ENCODE results near the gene LRMDA. TPM values are rescaled to one million over a fixed set of nuclear protein-coding genes. Genes with fewer than 3 reads are reported as not detected.

LRMDA gene
- total and polyA plus RNA-seq, 2 of the 13 experiments (the other 11 are each of a cell fraction or from before 2014, with no cell fraction given): 13.4 to 22.0 TPM

DNA sequence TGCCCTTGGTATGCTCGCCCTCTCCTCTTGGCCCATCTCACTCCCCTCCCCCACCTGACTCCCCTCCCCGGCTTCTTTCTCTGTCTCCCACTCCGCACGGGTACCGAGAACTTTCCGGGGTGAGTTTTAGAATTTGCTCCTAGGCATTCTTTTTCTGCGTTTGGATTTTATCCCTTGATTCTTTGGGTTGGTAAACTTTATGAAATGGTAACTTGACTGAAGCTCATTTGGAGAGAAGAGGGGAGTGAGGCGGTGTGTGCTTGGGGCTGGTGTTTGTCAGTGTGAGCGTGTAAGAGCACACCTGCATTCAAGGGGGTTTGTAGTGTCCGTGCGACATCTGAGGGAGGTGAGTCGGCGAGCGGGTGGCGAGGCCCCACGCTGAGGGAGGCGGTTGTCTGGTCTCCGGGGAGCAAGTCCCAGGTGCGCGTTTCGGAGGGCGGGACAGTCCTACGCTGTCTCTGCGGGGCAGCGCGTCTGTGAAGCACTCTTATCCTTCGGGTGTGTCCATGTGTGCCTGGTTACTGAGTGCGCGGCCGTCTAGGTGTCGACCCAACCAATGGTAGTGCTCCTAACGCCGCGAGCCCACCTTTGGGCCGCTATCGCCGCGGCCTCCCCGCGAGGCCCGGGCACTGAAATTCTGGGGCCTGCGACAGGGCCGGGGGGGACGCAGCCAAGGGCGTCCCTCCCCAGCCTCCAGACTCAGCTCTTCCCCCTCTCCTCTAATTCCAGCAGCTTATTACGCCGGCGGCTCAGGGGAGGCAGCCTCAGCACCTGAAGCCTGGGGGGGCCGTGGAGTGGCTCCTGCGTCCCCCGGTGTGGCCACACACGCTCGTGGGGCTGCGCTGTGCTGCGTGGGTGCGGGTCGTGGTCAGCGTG is 27.2 kb upstream of the LRMDA start (continued):
- TF ChIP-seq AGO1 (IDR thresholded peaks at IDR 0.05; ENCODE audit: low read depth, low read length, poor library complexity, severe bottlenecking) (peak; percentile 31), KAT2B (IDR thresholded peaks at IDR 0.05; ENCODE audit: borderline replicate concordance, low read depth, low read length) (no peak), ZNF674 (CRISPR knock-in tag; IDR thresholded peaks at IDR 0.05; ENCODE audit: low read depth) (no peak), KDM6A (CRISPR knock-in tag; IDR thresholded peaks at IDR 0.05; ENCODE audit: low read depth) (no peak), ZNF205 (CRISPR knock-in tag; IDR thresholded peaks at IDR 0.05) (no peak), FOXA3 (CRISPR knock-in tag; IDR thresholded peaks at IDR 0.05) (peak; percentile 23; the same call in 1 of the 2 replicates), FLYWCH1 (CRISPR knock-in tag; IDR thresholded peaks at IDR 0.05) (no peak), TBP (CRISPR knock-in tag; IDR thresholded peaks at IDR 0.05) (no peak), ESRRA (CRISPR knock-in tag; IDR thresholded peaks at IDR 0.05; ENCODE audit: low read depth) (no peak), KAT7 (CRISPR knock-in tag; IDR thresholded peaks at IDR 0.05; ENCODE audit: borderline replicate concordance) (0 out of 2 replicates have a peak, but pooled peaks have one; percentile 29), FOXC1 (CRISPR knock-in tag; IDR thresholded peaks at IDR 0.05; ENCODE audit: borderline replicate concordance) (peak; percentile 70; the same call in 1 of the 2 replicates), ZNF264 (CRISPR knock-in tag; IDR thresholded peaks at IDR 0.05) (no peak), MAZ (IDR thresholded peaks at IDR 0.05; ENCODE audit: borderline replicate concordance, low read depth, low read length) (no peak), MAZ (CRISPR knock-in tag; IDR thresholded peaks at IDR 0.05; ENCODE audit: low read depth) (peak; percentile 44; the same call in 1 of the 2 replicates), GTF2F1 (IDR thresholded peaks at IDR 0.05; ENCODE audit: low read length) (no peak), RBAK (CRISPR knock-in tag; IDR thresholded peaks at IDR 0.05) (no peak), ZNF777 (CRISPR knock-in tag; IDR thresholded peaks at IDR 0.05) (peak; percentile 89), GPN1 (CRISPR knock-in tag; IDR thresholded peaks at IDR 0.05; ENCODE audit: borderline replicate concordance) (no peak), HNRNPL (IDR thresholded peaks at IDR 0.05; ENCODE audit: low read depth, low read length) (peak; percentile 77; the same call in 1 of the 2 replicates)
- TF ChIP-seq, protein P1, sequence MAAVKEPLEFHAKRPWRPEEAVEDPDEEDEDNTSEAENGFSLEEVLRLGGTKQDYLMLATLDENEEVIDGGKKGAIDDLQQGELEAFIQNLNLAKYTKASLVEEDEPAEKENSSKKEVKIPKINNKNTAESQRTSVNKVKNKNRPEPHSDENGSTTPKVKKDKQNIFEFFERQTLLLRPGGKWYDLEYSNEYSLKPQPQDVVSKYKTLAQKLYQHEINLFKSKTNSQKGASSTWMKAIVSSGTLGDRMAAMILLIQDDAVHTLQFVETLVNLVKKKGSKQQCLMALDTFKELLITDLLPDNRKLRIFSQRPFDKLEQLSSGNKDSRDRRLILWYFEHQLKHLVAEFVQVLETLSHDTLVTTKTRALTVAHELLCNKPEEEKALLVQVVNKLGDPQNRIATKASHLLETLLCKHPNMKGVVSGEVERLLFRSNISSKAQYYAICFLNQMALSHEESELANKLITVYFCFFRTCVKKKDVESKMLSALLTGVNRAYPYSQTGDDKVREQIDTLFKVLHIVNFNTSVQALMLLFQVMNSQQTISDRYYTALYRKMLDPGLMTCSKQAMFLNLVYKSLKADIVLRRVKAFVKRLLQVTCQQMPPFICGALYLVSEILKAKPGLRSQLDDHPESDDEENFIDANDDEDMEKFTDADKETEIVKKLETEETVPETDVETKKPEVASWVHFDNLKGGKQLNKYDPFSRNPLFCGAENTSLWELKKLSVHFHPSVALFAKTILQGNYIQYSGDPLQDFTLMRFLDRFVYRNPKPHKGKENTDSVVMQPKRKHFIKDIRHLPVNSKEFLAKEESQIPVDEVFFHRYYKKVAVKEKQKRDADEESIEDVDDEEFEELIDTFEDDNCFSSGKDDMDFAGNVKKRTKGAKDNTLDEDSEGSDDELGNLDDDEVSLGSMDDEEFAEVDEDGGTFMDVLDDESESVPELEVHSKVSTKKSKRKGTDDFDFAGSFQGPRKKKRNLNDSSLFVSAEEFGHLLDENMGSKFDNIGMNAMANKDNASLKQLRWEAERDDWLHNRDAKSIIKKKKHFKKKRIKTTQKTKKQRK (IDR thresholded peaks at IDR 0.05; ENCODE audit: low read length): no peak
- TF ChIP-seq, protein P2, sequence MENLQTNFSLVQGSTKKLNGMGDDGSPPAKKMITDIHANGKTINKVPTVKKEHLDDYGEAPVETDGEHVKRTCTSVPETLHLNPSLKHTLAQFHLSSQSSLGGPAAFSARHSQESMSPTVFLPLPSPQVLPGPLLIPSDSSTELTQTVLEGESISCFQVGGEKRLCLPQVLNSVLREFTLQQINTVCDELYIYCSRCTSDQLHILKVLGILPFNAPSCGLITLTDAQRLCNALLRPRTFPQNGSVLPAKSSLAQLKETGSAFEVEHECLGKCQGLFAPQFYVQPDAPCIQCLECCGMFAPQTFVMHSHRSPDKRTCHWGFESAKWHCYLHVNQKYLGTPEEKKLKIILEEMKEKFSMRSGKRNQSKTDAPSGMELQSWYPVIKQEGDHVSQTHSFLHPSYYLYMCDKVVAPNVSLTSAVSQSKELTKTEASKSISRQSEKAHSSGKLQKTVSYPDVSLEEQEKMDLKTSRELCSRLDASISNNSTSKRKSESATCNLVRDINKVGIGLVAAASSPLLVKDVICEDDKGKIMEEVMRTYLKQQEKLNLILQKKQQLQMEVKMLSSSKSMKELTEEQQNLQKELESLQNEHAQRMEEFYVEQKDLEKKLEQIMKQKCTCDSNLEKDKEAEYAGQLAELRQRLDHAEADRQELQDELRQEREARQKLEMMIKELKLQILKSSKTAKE (CRISPR knock-in tag; IDR thresholded peaks at IDR 0.05; ENCODE audit: borderline replicate concordance): no peak
- TF ChIP-seq, protein P3, sequence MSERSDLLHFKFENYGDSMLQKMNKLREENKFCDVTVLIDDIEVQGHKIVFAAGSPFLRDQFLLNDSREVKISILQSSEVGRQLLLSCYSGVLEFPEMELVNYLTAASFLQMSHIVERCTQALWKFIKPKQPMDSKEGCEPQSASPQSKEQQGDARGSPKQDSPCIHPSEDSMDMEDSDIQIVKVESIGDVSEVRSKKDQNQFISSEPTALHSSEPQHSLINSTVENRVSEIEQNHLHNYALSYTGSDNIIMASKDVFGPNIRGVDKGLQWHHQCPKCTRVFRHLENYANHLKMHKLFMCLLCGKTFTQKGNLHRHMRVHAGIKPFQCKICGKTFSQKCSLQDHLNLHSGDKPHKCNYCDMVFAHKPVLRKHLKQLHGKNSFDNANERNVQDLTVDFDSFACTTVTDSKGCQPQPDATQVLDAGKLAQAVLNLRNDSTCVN (CRISPR knock-in tag; IDR thresholded peaks at IDR 0.05; ENCODE audit: borderline replicate concordance): 0 out of 2 replicates have a peak, but pooled peaks have one; percentile 13

All from HepG2 (cell line).